GM18526 (cell line): ENCODE data around the gene TTC31.

ENCODE experiments used
- POLR2A ChIP-seq: IDR thresholded peaks from 3 replicates; pipeline ENCODE4 v1.6.1; 2011; ENCODE audit not compliant: insufficient read length; ENCODE audit errors: extremely low read depth

TTC31 gene

DNA sequence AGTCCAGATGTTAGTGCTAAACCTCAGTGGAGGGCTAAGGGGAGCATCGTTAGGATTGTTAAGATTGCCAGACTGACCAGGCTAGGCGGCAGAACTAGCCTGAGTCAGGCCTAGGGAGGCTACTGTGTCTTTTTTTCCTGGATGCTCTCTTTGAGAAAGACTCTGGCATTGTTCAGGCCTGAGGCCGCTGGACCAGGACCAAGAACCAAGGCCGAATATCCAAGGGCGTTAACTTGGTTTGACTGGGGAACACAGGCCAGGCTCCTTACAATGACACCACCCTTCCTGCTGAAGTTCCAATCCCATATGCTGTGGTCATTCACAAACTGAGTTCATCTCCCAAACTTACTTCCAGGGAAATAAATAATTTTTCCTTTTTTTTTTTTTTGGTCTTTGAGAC is 57.4 kb downstream of the TTC31 start:
- no peak for TF ChIP-seq POLR2A

DNA sequence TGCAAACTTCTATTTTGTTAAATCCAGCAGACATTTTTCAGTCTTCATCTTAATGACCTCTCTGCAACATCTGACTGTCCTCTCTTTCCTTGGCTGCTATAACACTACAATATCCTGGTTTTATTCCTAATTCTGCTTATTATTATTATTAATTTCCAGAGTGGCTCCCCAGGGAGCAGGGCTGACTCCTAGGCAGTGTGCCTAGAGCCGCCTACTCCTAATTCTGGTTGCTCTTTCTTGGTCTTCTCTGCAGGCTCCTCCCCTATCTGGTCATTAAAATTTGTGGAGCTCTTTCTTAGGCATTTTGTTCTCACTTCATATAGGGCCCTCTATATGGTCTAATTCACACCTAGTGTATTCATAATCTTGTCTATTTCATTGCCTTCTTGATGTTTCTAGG is 60.1 kb downstream of the TTC31 start:
- no peak for TF ChIP-seq POLR2A
